KOPT-K1 (cell line): ENCODE results near the gene IMPDH2.

Experiments
- H3K27ac ChIP-seq: fragments of 200-600 bp; sonication (generic); 2 replicates; pipeline ENCODE4 v1.5.1; 2016; ENCODE audit warnings: antibody characterized with exemption, mild to moderate bottlenecking, low read depth, low read length; ENCODE audit not compliant: poor library complexity, severe bottlenecking
- H3K36me3 ChIP-seq: fragments of 200-600 bp; sonication (generic); 2 replicates; pipeline ENCODE4 v1.5.1; 2017; ENCODE audit warnings: antibody characterized with exemption, mild to moderate bottlenecking, low read length, moderate library complexity; ENCODE audit not compliant: insufficient read depth
- H3K9me3 ChIP-seq: fragments of 200-600 bp; sonication (generic); 2 replicates; pipeline ENCODE4 v1.5.1; 2017; ENCODE audit warnings: antibody characterized with exemption, low read length, mild to moderate bottlenecking; ENCODE audit not compliant: insufficient read depth, poor library complexity, severe bottlenecking

IMPDH2 gene

DNA sequence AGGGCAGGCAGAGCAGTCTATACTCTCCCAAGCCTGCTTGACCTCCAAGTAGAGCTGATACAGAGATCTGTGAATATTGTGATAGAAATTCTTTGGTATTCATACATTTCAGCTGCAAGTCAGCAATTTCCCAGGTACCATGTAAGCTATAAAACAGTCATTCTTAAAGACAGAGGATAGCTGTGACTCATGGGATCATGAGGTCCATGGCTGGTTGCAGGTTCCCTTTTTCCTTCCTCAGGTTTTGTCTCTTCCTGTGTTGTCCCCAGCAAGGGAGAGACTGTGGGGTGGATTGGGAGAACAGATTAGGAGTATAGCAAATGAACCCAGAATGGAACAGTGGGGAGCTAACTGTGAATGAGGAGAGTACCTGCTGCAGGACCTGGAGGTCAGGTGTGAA lies 44.5 kb downstream of the IMPDH2 start:
- Histone ChIP-seq H3K36me3 (peaks cover 72% of the 10 kb centered on the region), H3K9me3 (no peaks in the 10 kb centered on the region), H3K27ac (no peak overlapping the region)

- Histone ChIP-seq H3K36me3 (peaks cover 88% of the 10 kb centered on the region), H3K27ac (no peak overlapping the region), H3K9me3 (no peaks in the 10 kb centered on the region)
These were observed 46.1 kb downstream of the IMPDH2 start for GRCh38 chr3:48983096-48983495.

- Histone ChIP-seq H3K9me3 (no peaks in the 10 kb centered on the region), H3K36me3 (peaks cover 92% of the 10 kb centered on the region), H3K27ac (no peak overlapping the region)
These were observed 46.5 kb downstream of the IMPDH2 start for GRCh38 chr3:48982686-48983085.

DNA sequence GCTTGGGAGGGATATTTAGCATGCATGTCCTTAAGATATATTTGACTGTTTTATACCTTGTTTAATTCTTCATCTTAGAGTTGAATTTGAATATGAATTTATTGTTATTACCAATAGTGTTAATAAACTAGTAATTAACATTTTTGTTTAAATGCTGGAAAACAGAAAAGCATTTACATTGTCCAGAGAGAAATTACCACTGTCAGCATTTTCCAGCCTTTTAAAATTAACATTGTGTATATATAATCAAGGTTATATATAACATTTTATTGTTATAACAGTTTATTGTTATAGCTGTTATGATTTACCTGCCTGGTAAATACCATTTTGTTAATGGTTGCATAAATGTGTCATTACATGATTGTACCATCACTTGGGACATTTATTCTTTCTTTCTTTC lies 47.2 kb downstream of the IMPDH2 start:
- peaks cover 99% of the 10 kb centered on the region for H3K36me3 ChIP-seq
- no peaks in the 10 kb centered on the region for H3K9me3 ChIP-seq
- H3K27ac ChIP-seq, result no peak overlapping the region

DNA sequence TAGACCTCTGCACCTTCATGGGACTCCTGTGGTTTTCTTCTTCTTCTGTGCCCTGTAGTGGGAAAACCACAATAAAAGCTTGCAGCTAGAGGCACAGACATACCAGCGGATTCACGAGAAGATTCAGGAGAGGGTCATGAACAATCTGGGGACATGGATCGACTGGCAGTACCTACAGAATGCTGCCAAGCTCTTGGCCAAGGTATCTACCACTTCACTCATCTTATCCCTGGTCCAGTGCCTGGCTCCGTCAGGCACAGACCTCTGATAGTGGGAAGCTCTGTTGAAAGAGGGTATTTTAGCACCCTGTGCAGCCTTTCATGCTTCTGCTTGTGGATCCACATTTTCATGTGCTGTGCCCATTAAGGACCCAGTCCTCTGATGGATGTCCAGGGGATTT lies 48.9 kb downstream of the IMPDH2 start:
- Histone ChIP-seq H3K27ac (no peak overlapping the region), H3K36me3 (peaks cover 100% of the 10 kb centered on the region), H3K9me3 (no peaks in the 10 kb centered on the region)

GRCh38 chr3:48979451-48979850 lies 49.7 kb downstream of the IMPDH2 start:
- Histone ChIP-seq H3K36me3 (peaks cover 100% of the 10 kb centered on the region), H3K27ac (no peak overlapping the region), H3K9me3 (no peaks in the 10 kb centered on the region)
